PC-9 (cell line): Measurements from ENCODE around the gene BCR.

Experiments
- CTCF ChIP-seq: fragments of 200-600 bp; sonication (generic); conservative IDR thresholded peaks from 2 replicates; pipeline ENCODE4 v1.6.1; 2017; ENCODE audit warnings: mixed run types, antibody characterized with exemption, mild to moderate bottlenecking, moderate library complexity
- EZH2 ChIP-seq: fragments of 200-600 bp; sonication (generic); IDR thresholded peaks from 2 replicates; pipeline ENCODE4 v1.8.0; 2017; ENCODE audit warnings: antibody characterized with exemption, low read depth

GRCh38 chr22:23234409-23235161 lies 54.3 kb downstream of the BCR start:
- TF ChIP-seq CTCF (no peak), EZH2 (no peak)
